GM19239 (cell line): ENCODE results near the gene THSD7B.

ENCODE experiments used
- DNase-seq: peaks from one replicate; pipeline ENCODE4 v3.0.0; 2011; ENCODE audit warnings: low spot score; ENCODE audit not compliant: insufficient read length
- FAIRE-seq: peaks from 2 replicates; lab custom pipeline; 2011; peaks lifted over from hg19 to GRCh38; lab: Jason Lieb, UNC

THSD7B gene

DNA sequence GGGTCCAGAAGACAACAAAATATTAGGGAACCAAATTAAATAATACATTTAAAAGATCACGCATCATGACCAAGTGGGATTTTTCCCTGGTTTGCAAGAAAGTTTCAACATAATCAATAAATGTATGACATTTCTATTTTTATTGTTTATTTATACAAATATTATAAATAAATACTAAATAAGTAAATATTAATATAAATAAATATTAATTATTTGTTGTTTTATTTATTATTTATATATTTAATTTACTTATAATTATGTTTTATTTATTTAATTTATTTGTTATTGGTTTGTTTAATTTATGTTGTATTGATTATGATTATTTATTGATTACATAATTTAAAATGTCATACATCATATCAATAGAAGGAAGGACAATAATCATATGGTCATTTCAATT, 956.4 kb downstream of the THSD7B start:
- FAIRE-seq (no peak), DNase-seq (no peak)

GRCh38 chr2:137724912-137725311, 959.6 kb downstream of the THSD7B start:
- DNase-seq (no peak), FAIRE-seq (peak; percentile 23)
